HepG2 (cell line): Measurements from ENCODE around the gene C11orf86. TPM values are rescaled to one million over a fixed set of nuclear protein-coding genes. Genes with fewer than 3 reads are reported as not detected.
A peak's percentile ranks its signal among the peaks of the same experiment; 100 is the strongest.

ENCODE experiments used
- ATAC-seq: fragments of 200-7000 bp; cut with Tn5 transposase; 3 replicates; pipeline ENCODE4 v1.9.1; 2020; ENCODE audit warnings: mild to moderate bottlenecking, moderate library complexity
- BruUV-seq: library from RNA; stranded (reverse); fragments of 400-500 nt; replicated peaks from 2 replicates; lab custom pipeline; 2021; lab: Mats Ljungman, UMichigan
- CTCF ChIA-PET: fragments of 300-600 bp; formaldehyde crosslinking; extraction: SDS; loops from one replicate; lab custom pipeline; 2021; ENCODE audit warnings: low total read pairs, inconsistent platforms, low intra/inter-chr PET ratio; lab: Yijun Ruan, JAX
- POLR2A ChIA-PET: fragments of 350-600 bp; sonication (Branson Sonifier 250); formaldehyde crosslinking; loops from one replicate; lab custom pipeline; 2020; ENCODE audit warnings: antibody characterized with exemption, inconsistent platforms; lab: Yijun Ruan, JAX
- DNase-seq: peaks from one replicate; pipeline ENCODE4 v3.0.0-alpha.2; 2015; ENCODE audit warnings: low spot score
- FAIRE-seq: peaks from 3 replicates; lab custom pipeline; 2011; peaks lifted over from hg19 to GRCh38; lab: Jason Lieb, UNC
- H2AFZ ChIP-seq: one replicate; pipeline ENCODE4 v1.6.1; 2011; ENCODE audit warnings: low read length, inconsistent platforms
- H3K27ac ChIP-seq: fragments of 300-600 bp; 3 replicates; pipeline ENCODE4 v1.8.0; 2011; ENCODE audit warnings: mixed run types, mild to moderate bottlenecking, mixed read lengths, low read length, inconsistent platforms; ENCODE audit not compliant: insufficient read depth; ENCODE audit errors: extremely low read length
- H3K27me3 ChIP-seq, 2 experiments: fragments of 200-600 bp in 1 of 2; 2 replicates in 1 of 2; 3 replicates in 1 of 2; pipeline versions ENCODE4 v1.6.0 to v1.8.0; 2011; ENCODE audit warnings: low read length in 2 of 2, mild to moderate bottlenecking in 2 of 2, moderate library complexity in 2 of 2, inconsistent platforms in 1 of 2; ENCODE audit not compliant: insufficient read depth in 2 of 2, control insufficient read depth in 1 of 2
- H3K36me3 ChIP-seq, 2 experiments: fragments of 200-600 bp in 1 of 2; replicated peaks in 1 of 2; 2 replicates in 1 of 2; 3 replicates in 1 of 2; pipeline versions ENCODE4 v1.5.1 to v1.8.0; 2011; ENCODE audit warnings: low read length in 2 of 2, inconsistent platforms in 1 of 2; ENCODE audit not compliant: insufficient read depth in 2 of 2, control insufficient read depth in 1 of 2
- H3K4me1 ChIP-seq: 2 replicates; pipeline ENCODE4 v1.5.1; 2012; ENCODE audit warnings: low read length, inconsistent platforms; ENCODE audit not compliant: insufficient read depth
- H3K4me2 ChIP-seq: 2 replicates; pipeline ENCODE4 v1.6.0; 2011; ENCODE audit warnings: low read depth, low read length, inconsistent platforms
- H3K4me3 ChIP-seq, 3 experiments: fragments of 200-600 bp in 1 of 3; sonication (generic), shearing (Covaris generic) in 1 of 3; replicated peaks in 1 of 3; 2 replicates each; pipeline ENCODE4 v1.5.1; 2011 to 2016; ENCODE audit warnings: low read length in 3 of 3, inconsistent platforms in 2 of 3, low read depth in 2 of 3, mild to moderate bottlenecking in 2 of 3, control low read depth in 1 of 3, mixed read lengths in 1 of 3; ENCODE audit not compliant: insufficient read depth in 1 of 3
- H3K79me2 ChIP-seq: one replicate; pipeline ENCODE4 v1.6.1; 2011; ENCODE audit warnings: low read length, inconsistent platforms; ENCODE audit not compliant: insufficient read depth
- H3K9ac ChIP-seq: 2 replicates; pipeline ENCODE4 v1.6.0; 2011; ENCODE audit warnings: mild to moderate bottlenecking, low read depth, low read length, inconsistent platforms; ENCODE audit not compliant: insufficient read depth
- H3K9me3 ChIP-seq: 2 replicates; pipeline ENCODE4 v1.5.1; 2012; ENCODE audit warnings: mild to moderate bottlenecking, low read length
- H4K20me1 ChIP-seq: 2 replicates; pipeline ENCODE4 v1.6.0; 2011; ENCODE audit warnings: inconsistent platforms, mild to moderate bottlenecking, low read length, moderate library complexity; ENCODE audit not compliant: insufficient read depth
- JARID2 ChIP-seq: sonication (generic); formaldehyde crosslinking; IDR thresholded peaks from 2 replicates; pipeline ENCODE4 v1.8.1; 2023; ENCODE audit warnings: missing genetic modification reagents, inconsistent platforms; ENCODE audit not compliant: insufficient replicate concordance
- NR0B2 ChIP-seq: sonication (generic); formaldehyde crosslinking; IDR thresholded peaks from 2 replicates; pipeline ENCODE4 v1.4.0; 2020; ENCODE audit warnings: mild to moderate bottlenecking, missing genetic modification reagents
- ZKSCAN1 ChIP-seq: fragments of 150-350 bp; IDR thresholded peaks from 2 replicates; pipeline ENCODE4 v1.6.1; 2014; ENCODE audit warnings: low read length
- WGBS: methylation state at CpG from one replicate; pipeline ENCODE4 v1.1.6; 2017; ENCODE audit warnings: low lambda C conversion rate; 5-methylcytosine and 5-hydroxymethylcytosine counted together
- in situ Hi-C: cut with HindIII; loops from 2 replicates; pipeline ENCODE4 v1.10.0; 2017; ENCODE audit warnings: low pct_unique_long_range_greater_than_20kb; ENCODE audit not compliant: extremely low pct_ligation_motif_present
- intact Hi-C: fragments of 100-400 bp; cut with micrococcal nuclease; formaldehyde crosslinking; loops from one replicate; pipeline ENCODE4 v1.10.0; 2022; ENCODE audit not compliant: unreplicated experiment
- polyA plus RNA-seq, 8 experiments: library from polyadenylated mRNA; depleted of rRNA in 3 of 8; stranded (reverse) in 7 of 8; unstranded in 1 of 8; fragments of >200 nt; fragmentation: Illumina TruSeq in 4 of 8; extraction: Trizol in 4 of 8; gene quantifications; 2 replicates each; pipeline versions ENCODE4 v1.2.1 to v1.2.3, GENCODE V29; 2011 to 2016; ENCODE audit warnings: low read depth in 4 of 8, missing spikeins in 1 of 8, mixed read lengths in 1 of 8; ENCODE audit not compliant: insufficient read depth in 1 of 8
- total RNA-seq, 5 experiments: library from RNA; depleted of rRNA; stranded (reverse); fragments of >200 nt; fragmentation: Illumina TruSeq; extraction: Trizol; gene quantifications; 2 replicates each; pipeline ENCODE4 v1.2.3, GENCODE V29; 2016; ENCODE audit warnings: low read depth in 1 of 5

Gene C11orf86
- total and polyA plus RNA-seq, 2 of the 13 experiments (the other 11 are each of a cell fraction or from before 2014, with no cell fraction given): 0.11 to 0.18 TPM

GRCh38 chr11:66976925-66977324 is 1.8 kb downstream of the C11orf86 start:
- Histone ChIP-seq H3K27me3 (no peaks in the 10 kb centered on the region), H3K9ac (no peak overlapping the region), H3K4me1 (peaks cover 51% of the 10 kb centered on the region), H3K27ac (no peak overlapping the region), H4K20me1 (no peaks in the 10 kb centered on the region)
- no peak for DNase-seq
- POLR2A ChIA-PET: interaction anchor here (3.1 kb wide), 1 partner anchor 18 kb away, joined by 14 read pairs; the partner anchor contains the start of gene PC
- TF ChIP-seq JARID2 (CRISPR knock-in tag): no peak
- TF ChIP-seq, all 625 proteins: peak for 0
- no TSS peak for BruUV-seq
- no peaks in the 10 kb centered on the region for H3K36me3 ChIP-seq
- WGBS: 52% methylated on average over 6 of the region's 6 CpGs
- H3K79me2 ChIP-seq: no peaks in the 10 kb centered on the region
- ATAC-seq (no peak), FAIRE-seq (no peak)
- no peak overlapping the region for H3K4me2 ChIP-seq
- H3K4me3 ChIP-seq: no peak overlapping the region
- intact Hi-C loops (loop anchor here (2.0 to 5.0 kb wide), 3 partner anchors 92 to 282 kb away; partner anchors contain the start of gene RCE1), in situ Hi-C loops (loop anchor here (5.0 to 10.0 kb wide), 2 partner anchors 132 to 285 kb away; partner anchors contain the start of gene RCE1)
- CTCF ChIA-PET: interaction anchor here (1.9 kb wide), 1 partner anchor 108 kb away, joined by 5 read pairs; no protein-coding TSS in a partner anchor
- H2AFZ ChIP-seq: no peak overlapping the region
- peaks cover 17% of the 10 kb centered on the region for H3K9me3 ChIP-seq

DNA sequence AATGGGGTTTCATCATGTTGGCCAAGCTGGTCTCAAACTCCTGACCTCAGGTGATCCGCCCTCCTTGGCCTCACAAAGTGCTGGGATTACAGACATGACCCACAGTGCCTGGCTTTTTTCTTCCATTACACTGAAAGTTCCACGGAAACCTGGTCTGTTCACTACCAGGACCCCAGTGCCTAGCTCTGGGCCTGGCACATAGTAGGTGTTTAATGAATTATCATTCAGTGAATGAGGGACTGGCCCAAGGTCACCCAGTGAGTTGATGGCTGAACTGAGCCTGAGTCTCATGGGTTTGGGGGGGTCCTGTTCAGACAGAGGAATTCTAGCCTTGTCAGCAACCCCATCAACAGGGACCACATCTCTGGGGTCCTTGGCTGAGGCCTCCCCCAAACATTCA is 3.1 kb downstream of the C11orf86 start:
- TF ChIP-seq ZKSCAN1: peak; percentile 61
- TF ChIP-seq NR0B2 (CRISPR knock-in tag): no peak
- intact Hi-C loops: loop anchor here (5.0 kb wide), 1 partner anchor 136 kb away; the partner anchor contains the start of gene RCE1
- no peak overlapping the region for H3K9ac ChIP-seq
- H3K4me3 ChIP-seq: no peak overlapping the region
- no peak for FAIRE-seq
- peaks cover 0 to 1% of the 10 kb centered on the region in 2 experiments; a peak in 1 of 5 replicates for H3K27me3 ChIP-seq
- WGBS: 92% methylated on average over 2 of the region's 2 CpGs
- ChIA-PET CTCF (no interaction called here), POLR2A (no interaction called here)
- H2AFZ ChIP-seq: no peak overlapping the region
- no peak for DNase-seq
- no peaks in the 10 kb centered on the region for H3K79me2 ChIP-seq
- no peaks in the 10 kb centered on the region for H4K20me1 ChIP-seq
- peaks cover 17% of the 10 kb centered on the region for H3K9me3 ChIP-seq
- H3K4me2 ChIP-seq: no peak overlapping the region
- in situ Hi-C loops: loop anchor here (5.0 to 10.0 kb wide), 2 partner anchors 133 to 286 kb away; partner anchors contain the start of gene RCE1
- H3K27ac ChIP-seq: no peak overlapping the region
- BruUV-seq: no TSS peak
- peaks cover 45% of the 10 kb centered on the region for H3K4me1 ChIP-seq
- no peaks in the 10 kb centered on the region for H3K36me3 ChIP-seq
- ATAC-seq: no peak
